ENCODE data around the gene CCNB2.

DNA sequence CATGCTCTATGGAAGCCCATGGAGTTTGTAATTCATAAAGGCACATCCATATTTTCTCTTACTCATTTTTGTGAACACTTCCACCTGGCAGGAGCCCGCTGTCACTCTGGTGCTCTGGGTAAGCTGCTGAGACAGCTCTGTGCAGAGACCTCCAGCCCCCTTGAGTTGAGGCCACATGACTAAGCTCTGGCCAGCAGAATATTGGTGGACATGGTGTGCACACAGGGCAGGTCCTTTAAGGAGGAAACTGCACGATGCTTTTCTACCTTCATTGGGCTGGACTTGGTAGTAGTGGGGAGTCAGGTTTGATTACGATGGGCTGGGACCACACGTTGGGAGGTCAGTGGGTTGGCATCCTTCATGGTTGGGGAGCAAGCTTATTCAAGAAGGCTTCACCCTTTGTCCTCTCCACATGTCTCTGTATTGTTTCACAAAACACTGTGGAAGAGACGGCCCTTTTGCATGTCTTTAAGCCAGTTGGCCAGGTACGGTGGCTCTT lies 29.0 kb downstream of the CCNB2 start:
- TF ChIP-seq, protein P1, sequence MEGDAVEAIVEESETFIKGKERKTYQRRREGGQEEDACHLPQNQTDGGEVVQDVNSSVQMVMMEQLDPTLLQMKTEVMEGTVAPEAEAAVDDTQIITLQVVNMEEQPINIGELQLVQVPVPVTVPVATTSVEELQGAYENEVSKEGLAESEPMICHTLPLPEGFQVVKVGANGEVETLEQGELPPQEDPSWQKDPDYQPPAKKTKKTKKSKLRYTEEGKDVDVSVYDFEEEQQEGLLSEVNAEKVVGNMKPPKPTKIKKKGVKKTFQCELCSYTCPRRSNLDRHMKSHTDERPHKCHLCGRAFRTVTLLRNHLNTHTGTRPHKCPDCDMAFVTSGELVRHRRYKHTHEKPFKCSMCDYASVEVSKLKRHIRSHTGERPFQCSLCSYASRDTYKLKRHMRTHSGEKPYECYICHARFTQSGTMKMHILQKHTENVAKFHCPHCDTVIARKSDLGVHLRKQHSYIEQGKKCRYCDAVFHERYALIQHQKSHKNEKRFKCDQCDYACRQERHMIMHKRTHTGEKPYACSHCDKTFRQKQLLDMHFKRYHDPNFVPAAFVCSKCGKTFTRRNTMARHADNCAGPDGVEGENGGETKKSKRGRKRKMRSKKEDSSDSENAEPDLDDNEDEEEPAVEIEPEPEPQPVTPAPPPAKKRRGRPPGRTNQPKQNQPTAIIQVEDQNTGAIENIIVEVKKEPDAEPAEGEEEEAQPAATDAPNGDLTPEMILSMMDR (conservative IDR thresholded peaks at IDR 0.05; ENCODE audit: low read depth, low read length) = no peak
- no peak for TF ChIP-seq EZH2 (IDR thresholded peaks at IDR 0.05; ENCODE audit: borderline replicate concordance, low read depth, low read length, poor library complexity, severe bottlenecking)
